ENCODE results near the gene PADI1.

Gene PADI1

GRCh38 chr1:17272066-17272465 lies 67.1 kb downstream of the PADI1 start:
- no peak for DNase-seq (ENCODE audit: low spot score)

- no peak for DNase-seq (ENCODE audit: low spot score)
Measured at GRCh38 chr1:17272646-17273045, 67.7 kb downstream of the PADI1 start.

- DNase-seq (ENCODE audit: low spot score), result no peak
Measured at GRCh38 chr1:17273096-17273495, 68.2 kb downstream of the PADI1 start.

- DNase-seq (ENCODE audit: low spot score), result peak; percentile 69
Measured at GRCh38 chr1:17274186-17275170, 69.5 kb downstream of the PADI1 start.

- DNase-seq (ENCODE audit: low spot score), result no peak
Measured at GRCh38 chr1:17276568-17276967, 71.6 kb downstream of the PADI1 start.

GRCh38 chr1:17277511-17278159 lies 72.7 kb downstream of the PADI1 start:
- DNase-seq (ENCODE audit: low spot score), result no peak

DNA sequence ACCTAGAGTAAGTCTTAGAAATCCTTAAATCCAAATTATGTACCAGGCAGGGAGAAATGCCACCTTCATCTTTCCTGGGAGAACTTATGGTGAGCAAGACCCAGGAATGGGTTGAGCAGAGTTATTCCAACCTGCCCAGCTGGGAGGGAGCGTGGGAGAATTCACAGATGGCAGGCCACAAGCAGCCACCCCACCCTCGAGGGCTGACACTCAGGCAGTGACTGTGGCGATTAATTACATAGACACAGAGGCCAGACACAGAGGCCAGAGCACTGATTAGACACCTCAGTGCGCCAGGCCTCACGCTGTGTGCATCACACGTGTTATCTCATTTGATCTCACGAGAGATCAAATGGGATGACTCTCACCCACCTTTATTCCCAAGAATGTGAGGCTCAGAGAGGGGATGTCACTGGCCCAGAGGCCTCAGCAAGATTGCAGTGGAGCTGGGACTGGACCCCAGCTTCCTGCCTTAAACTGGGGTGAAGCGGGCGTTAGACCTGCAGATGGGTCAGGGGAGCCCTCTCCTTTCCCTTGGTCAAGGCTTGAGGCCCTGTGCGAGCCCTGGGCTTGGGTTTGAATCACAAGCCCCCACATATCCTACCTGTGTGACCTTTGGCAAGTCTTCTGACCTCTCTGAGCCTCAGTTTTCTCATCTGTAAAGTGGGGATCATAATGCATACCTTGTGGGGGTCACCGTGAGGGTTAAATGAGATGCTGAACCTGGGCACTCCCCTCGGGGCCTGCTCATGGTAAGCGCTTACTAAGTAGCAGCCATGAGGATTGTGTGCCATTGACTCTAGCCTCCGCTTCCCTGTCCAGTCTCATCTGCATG lies 74.3 kb downstream of the PADI1 start:
- no peak for DNase-seq (ENCODE audit: low spot score)

- no peak for DNase-seq (ENCODE audit: low spot score)
Measured at GRCh38 chr1:17280436-17280835, 75.5 kb downstream of the PADI1 start.

GRCh38 chr1:17280894-17281293 lies 76.0 kb downstream of the PADI1 start:
- no peak for DNase-seq (ENCODE audit: low spot score)

- no peak for DNase-seq (ENCODE audit: low spot score)
Measured at GRCh38 chr1:17281775-17282181, 76.8 kb downstream of the PADI1 start.

- DNase-seq (ENCODE audit: low spot score), result no peak
Measured at GRCh38 chr1:17282836-17283235, 77.9 kb downstream of the PADI1 start.

DNA sequence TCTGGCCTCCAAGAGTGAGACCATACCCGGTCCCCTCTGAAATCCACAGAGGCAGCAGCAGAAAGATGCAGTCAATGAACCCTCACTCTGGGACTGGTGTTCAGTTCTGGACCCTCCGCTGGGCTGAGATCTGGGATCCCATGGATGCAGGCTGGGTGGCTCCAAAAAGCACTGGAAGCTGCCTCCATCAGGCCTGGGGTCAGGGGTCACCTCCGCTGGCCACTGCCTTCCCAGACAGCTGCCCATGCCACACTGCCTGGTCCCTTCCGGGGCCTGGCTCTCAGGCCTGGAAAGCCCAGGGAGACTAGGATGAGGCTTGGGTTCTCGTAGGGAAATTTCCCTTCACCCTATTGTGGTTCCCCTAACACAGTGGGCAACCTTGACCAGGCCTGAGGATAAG lies 81.7 kb downstream of the PADI1 start:
- no peak for DNase-seq (ENCODE audit: low spot score)

GRCh38 chr1:17287130-17287776 lies 82.3 kb downstream of the PADI1 start:
- DNase-seq (ENCODE audit: low spot score), result no peak

- DNase-seq (ENCODE audit: low spot score), result no peak
Measured at GRCh38 chr1:17289721-17290120, 84.8 kb downstream of the PADI1 start.

GRCh38 chr1:17290553-17290952 lies 85.6 kb downstream of the PADI1 start:
- no peak for DNase-seq (ENCODE audit: low spot score)

- no peak for DNase-seq (ENCODE audit: low spot score)
Measured at GRCh38 chr1:17292299-17293160, 87.6 kb downstream of the PADI1 start.

GRCh38 chr1:17293681-17294425 lies 88.9 kb downstream of the PADI1 start:
- no peak for DNase-seq (ENCODE audit: low spot score)

DNA sequence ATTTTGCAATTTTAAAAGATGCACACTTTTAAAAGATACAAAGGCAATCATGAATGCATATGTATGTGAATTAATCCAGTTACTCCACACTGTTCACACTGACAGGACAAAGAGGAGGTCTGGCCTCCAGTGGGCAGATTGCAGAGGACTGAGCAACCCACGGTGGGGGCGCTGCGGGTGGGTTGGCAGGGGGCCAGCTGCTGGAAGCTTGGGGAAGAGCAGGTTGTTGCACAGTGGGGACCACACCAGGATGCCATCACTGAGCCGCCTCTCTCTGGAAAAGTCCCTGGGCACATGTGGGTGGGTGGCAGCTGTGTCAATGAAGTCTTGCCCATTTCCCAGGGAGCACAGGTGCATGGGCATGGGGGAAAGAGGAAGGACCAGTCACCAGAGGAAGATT lies 90.4 kb downstream of the PADI1 start:
- no peak for DNase-seq (ENCODE audit: low spot score)
